Kasumi-1 (cell line): ENCODE results near the gene RPRD2.
A peak's percentile ranks its signal among the peaks of the same experiment; 100 is the strongest.
"Not testable (repeated sequence)": the region's sequence is repeated elsewhere in the genome, so short reads cannot be mapped to it uniquely, and the experiment has no call there.

Source experiments
- DNase-seq, 2 experiments: peaks; one replicate each; lab custom pipeline; 2025; lab: John Stamatoyannopoulos, UW

The RPRD2 gene

GRCh38 chr1:150363426-150364230, at the start of gene RPRD2:
RPRD2 (plus strand) TSS chr1:150364147; CDS start chr1:150364715, 568 bp downstream.
- DNase-seq = peak; percentile 98

GRCh38 chr1:150314691-150315090, 49.3 kb upstream of the RPRD2 start:
- not testable (repeated sequence) for DNase-seq

DNA sequence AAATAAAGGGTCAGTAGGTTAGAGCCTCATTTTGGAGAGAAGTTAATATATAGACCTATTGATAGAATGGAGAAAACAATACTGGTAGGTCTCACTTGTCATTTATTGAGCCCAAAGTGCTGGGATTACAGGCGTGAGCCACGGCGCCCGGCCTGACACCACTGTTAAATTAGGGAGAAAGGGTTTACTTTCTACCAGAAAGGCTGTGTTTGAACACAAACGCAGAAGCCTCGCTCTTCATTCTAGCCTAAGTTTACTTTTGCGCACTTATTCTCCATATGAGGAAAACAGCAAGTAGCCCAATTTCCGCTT, 43.3 kb upstream of the RPRD2 start:
- DNase-seq = no peak

DNA sequence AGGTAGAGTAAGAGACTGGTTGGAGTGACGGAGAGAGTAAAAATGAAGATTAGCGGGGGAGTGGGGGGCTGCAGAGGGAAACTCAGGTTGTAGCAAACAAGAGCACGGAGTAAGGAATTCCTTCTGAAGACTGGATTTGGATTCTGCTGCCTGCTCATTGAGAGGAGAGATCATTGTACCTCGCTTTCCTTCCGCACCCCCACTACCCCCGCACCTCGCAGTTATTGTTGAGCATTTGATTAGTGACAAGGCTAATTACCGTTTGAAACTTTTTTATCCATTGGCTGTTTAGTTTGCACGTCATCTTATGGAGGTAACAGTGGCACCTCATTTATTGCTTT, 42.2 kb upstream of the RPRD2 start:
- DNase-seq = no peak

DNA sequence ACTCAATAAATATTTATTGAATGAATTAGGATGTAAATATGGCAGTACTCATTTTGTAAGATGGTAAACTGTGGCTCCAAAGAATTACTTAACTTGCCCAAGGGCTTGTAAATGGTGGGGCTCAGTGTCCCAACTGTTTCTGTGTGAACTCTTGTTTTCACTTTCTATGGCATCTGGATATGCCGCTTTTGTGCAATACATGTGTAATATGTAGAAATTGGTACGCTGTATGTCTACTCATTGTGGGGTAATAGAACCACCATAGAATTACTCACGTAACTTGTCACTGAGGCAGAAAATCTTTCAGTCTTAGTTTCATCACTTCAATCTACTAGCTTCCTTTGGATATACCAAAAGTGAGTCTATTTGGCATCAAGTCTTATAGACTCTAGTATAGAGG, 41.6 kb upstream of the RPRD2 start:
- DNase-seq = no peak

GRCh38 chr1:150332651-150333290, 31.2 kb upstream of the RPRD2 start:
- no peak for DNase-seq

- no peak for DNase-seq
Observed at GRCh38 chr1:150346316-150346715, 17.6 kb upstream of the RPRD2 start.

GRCh38 chr1:150352866-150353265, 11.1 kb upstream of the RPRD2 start:
- DNase-seq = no peak

DNA sequence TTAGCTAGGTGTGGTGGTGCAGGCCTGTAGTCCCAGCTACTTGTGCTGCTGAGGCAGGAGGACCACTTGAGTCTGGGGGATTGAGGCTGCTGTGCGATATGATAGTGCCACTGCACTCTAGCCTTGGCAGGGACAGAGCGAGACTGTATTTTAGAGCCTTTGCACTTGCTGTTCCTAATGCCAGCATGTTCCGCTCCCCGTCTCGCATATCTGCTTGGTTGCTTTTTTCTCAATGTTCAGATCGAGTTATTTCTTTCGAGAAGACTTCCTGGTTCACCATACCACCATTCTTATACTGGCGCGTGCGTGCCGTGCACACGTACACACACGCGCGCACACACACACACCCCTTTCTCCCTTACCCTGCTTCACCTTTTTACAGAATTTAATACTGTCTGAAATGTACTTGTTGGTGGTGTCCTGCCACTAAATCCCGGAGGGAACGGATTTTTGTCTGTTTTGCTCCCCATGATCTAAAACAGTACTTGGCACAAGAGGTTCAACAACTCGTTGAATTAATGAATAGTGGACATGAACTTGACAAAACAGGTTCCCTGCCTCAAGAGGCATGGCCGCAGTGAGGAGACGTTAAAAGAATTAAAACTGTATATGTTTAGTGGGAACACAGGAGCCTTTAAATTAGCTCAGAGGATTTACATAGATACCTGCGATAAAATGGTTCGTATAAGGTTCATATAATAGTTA, 1.1 kb upstream of the RPRD2 start:
- DNase-seq = no peak

GRCh38 chr1:150364231-150365003, 470 bp downstream of the RPRD2 start:
- peak; percentile 63 to 64 for DNase-seq

DNA sequence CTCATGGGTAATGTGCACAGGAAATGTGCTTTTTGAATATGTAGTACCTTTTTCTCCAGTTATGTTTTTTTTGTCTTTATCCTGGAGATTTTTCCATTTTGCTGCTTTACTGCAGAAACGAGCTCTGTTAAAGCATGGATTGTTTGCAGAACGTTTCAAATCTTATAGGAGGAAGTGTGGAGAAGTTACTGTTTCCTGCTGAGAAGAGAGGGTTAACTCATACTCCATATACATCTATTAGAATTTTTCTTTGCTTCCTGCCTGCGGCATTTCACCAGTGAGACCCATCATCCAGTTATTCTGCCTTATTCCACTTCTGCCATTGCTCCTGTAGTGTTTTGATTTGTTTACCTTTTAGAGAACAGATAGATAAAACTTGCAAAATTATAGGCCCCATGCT, 2.0 kb downstream of the RPRD2 start:
- DNase-seq = peak; percentile 38 to 46

- peak; percentile 16 to 42 for DNase-seq
Observed at GRCh38 chr1:150366416-150367296, 2.7 kb downstream of the RPRD2 start.

DNA sequence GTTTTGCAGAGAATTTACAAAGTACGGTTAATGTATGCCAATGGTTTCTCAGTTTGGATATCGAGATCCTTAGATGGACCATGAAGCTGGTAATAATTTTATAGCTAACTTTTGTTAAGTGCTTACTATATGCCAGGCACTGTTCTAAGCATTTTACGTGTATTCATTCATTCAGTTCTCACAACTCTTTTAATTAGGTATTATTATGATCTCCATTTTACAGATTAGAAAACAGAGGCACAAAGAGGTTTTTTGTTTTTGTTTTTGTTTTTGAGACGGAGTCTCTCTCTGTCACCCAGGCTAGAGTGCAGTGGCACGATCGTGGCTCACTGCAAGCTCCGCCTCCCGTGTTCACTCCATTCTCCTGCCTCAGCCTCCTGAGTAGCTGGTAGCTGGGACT, 7.2 kb downstream of the RPRD2 start:
- no peak for DNase-seq

DNA sequence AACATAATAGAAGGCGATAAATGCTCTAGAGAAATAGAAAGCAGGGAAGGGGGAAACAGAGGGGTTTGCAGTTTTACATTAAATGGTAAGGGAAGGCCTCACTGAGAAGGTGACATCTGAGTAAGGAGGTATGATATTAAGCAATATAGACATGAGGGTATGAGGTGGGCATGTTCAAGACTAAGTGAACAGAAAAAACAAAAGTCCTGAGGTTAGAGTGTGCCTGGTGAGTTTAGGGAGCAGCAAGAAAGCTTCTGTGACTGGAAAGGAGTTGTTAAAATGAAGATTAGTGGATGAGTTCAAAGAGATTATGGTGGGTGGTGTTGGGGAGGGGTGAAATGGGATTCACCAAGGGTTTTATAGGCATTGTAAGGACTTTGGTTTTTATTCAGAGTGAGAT, 8.6 kb downstream of the RPRD2 start:
- no peak for DNase-seq

DNA sequence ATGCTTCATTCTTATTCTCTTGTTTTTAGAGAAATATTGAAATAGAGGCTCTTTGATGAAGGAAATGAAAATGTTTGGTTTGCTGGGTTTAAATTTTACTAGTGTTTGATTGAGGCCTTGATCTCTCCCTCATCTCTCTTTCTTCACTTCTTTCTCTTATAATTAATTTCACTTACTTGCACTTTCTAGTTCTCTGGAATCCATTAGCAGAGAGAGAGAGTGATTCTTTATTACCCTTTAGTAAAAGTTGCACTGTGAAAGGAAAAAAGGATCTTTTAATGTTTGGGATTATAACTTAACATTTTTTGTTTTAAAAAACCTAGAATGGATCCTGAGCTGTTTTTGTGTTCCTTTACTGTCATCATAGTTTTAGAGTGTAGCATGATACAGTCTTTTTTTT, 12.2 kb downstream of the RPRD2 start:
- no peak for DNase-seq

DNA sequence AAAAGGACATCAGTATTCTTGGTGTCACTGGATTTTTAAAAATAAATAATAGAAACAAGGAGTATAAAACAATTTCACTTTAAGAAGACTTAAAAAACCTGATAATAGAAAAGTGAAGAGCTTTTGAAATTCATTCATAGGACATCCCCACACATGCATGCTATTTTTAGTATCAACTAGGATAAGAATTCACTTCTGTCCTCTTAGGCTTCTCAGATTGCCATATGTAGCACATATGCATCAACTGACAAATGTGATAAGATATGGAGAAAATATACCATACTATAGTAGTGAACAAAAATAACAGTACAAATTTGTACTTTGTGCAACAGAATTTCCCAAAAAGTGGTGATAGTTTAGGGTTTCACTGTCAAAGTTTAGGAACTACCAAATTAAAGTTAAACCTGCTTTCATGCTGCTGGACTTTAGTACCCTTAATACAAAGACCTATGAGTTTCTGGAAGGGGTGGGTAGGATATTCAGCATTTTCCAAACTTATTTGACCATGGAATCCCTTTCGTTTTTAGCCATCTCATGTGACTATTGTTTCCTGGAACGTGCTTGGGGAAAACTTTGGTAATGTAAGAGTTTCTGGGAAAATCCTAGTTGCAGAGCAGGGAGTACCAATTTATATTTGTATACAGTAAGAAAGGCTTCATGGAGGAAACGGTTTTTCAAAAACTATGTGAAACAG, 19.8 kb downstream of the RPRD2 start:
- no peak for DNase-seq

DNA sequence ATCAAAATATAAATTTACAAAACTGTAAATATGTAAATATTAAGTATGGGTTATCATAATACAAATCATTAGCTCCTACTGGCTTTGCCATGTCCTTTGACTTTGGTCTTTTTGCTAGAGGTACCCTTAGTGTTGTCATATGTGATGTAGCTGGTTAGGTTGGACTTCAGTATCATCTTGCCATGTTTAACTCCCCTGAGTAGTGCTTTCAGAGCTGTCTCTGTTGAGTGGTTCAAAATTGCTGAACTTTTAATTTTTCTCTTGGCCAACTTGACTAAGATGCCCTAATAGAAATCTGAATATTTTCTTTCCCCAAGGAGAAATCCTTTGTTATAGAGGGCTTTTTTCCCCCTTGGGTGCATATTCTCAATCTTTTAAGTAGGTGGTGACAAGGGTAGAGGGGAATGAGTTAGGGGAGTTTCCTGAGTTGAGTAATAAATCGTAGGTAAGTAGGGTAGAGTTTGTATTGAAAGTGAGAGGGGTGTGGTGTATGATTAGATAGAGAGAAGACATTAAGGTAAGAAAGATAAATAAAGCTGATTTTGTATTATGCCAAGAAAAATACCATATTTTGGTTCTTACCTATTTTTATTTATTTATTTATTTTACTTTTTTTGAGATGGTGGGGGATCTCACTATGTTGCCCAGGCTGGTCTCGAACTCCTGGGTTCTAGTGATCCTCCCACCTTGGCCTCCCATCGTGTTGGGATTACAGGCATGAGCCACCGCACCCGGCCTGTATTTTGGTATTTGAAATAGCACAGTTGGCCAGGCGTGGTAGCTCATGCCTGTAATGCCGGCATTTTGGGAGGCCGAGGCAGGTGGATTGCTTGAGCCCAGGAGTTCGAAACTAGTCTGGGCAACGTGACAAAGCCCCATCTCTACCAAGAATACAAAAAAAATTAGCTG, 21.8 kb downstream of the RPRD2 start:
- no peak for DNase-seq

GRCh38 chr1:150386592-150386991, 22.6 kb downstream of the RPRD2 start:
- DNase-seq = no peak

DNA sequence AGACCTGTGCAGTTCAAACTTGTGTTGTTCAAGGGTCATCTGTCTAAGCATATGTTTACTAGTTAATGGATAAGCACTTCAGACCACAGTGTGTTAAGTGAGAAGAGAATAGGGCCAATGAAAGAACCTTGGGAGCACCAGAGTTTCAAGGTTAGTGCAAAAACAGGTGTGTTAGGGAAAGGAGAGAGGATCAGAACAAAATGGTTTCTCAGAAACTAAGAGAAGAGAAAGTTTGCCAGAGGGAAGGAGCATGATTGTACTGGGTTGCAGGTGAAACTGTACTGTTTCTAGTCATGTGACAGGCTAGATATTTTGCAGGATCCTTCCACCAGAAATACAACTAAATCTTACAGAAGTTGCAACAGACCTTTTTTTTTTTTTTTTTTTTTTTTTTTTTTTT, 23.3 kb downstream of the RPRD2 start:
- no peak for DNase-seq

- no peak for DNase-seq
Observed at GRCh38 chr1:150388241-150388640, 24.3 kb downstream of the RPRD2 start.
